ENCODE results near the gene PIP5K1B.

DNA sequence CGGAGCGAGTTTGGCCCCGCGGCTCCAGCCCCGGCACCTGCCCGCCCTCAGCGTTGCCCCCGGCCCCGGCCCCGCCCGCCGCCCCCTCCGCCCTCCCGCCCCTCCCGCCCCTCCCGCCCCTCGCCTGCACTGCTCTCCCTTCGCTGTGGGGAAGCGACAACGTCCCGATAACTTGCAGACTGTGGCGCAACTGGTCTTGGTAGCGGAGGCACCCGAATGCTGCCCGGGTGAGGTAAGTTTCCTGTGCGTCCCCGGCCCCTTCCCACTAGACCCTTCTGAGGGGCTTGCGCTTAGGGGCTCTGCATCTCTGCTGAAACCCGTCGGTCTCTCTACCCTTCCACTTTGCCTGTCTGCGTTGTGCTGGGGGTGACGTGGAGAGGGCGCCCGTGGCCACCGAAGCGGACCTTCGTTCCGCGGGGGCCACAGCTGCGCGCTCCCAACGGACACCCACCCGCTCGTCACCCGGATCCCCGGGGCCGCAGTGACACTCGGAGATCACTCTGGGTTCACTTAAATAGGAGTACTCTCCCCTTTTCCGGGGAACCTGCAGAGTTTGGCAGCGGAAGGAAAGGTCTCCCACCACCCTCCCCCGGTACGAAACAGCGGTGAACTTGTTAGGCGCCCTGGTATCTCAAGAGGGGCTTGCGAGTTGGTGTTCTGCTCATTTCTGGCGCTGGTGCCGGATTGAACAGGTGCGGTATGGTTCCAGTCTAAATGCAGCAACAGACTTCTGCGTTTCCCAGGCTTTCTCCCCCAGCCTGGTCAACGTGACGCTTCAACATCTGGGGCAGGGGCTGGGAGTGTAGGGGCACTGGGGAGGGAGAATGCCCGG is 707 bp downstream of the PIP5K1B start:
- TF ChIP-seq POLR2A (IDR thresholded peaks at IDR 0.05) (no peak), CTCF (IDR thresholded peaks at IDR 0.05) (no peak)

Data from uterus (tissue), 2 donors.